ENCODE results near the gene ATF2.
"Not testable (repeated sequence)": the region's sequence is repeated elsewhere in the genome, so short reads cannot be mapped to it uniquely, and the experiment has no call there.

ATF2 gene

GRCh38 chr2:175111200-175111657 is 56.8 kb downstream of the ATF2 start:
- H3K4me3 ChIP-seq (replicated peaks in 1 of 2; ENCODE audit: low read depth in 2 of 2, low read length in 2 of 2) = no peak overlapping the region
- peak; percentile 59 for TF ChIP-seq CTCF (IDR thresholded peaks at IDR 0.05; ENCODE audit: low read depth, low read length)
- DNase-seq (ENCODE audit: low read depth in 2 of 2) = peak; percentile 71 to 73

- not testable (repeated sequence) for DNase-seq (ENCODE audit: low read depth in 2 of 2); H3K4me3 ChIP-seq (replicated peaks in 1 of 2; ENCODE audit: low read depth in 2 of 2, low read length in 2 of 2)
Measured at GRCh38 chr2:175108091-175108490, 59.9 kb downstream of the ATF2 start.

GRCh38 chr2:175107146-175107545 is 60.9 kb downstream of the ATF2 start:
- TF ChIP-seq CTCF (IDR thresholded peaks at IDR 0.05; ENCODE audit: low read depth, low read length) = no peak
- H3K4me3 ChIP-seq (replicated peaks in 1 of 2; ENCODE audit: low read depth in 2 of 2, low read length in 2 of 2) = no peak overlapping the region
- no peak for DNase-seq (ENCODE audit: low read depth in 2 of 2)

- no peak for DNase-seq (ENCODE audit: low read depth in 2 of 2)
- TF ChIP-seq CTCF (IDR thresholded peaks at IDR 0.05; ENCODE audit: low read depth, low read length) = no peak
Measured at GRCh38 chr2:175103191-175103590, 64.8 kb downstream of the ATF2 start.

GRCh38 chr2:175101514-175101913 is 66.5 kb downstream of the ATF2 start:
- TF ChIP-seq CTCF (IDR thresholded peaks at IDR 0.05; ENCODE audit: low read depth, low read length) = no peak
- DNase-seq (ENCODE audit: low read depth in 2 of 2) = no peak
- H3K4me3 ChIP-seq (replicated peaks in 1 of 2; ENCODE audit: low read depth in 2 of 2, low read length in 2 of 2) = no peak overlapping the region

More at GRCh38 chr2:175103191-175103590, 64.8 kb downstream of the ATF2 start:
- no peak overlapping the region for H3K4me3 ChIP-seq (replicated peaks in 1 of 2; ENCODE audit: low read depth in 2 of 2, low read length in 2 of 2)

GRCh38 chr2:175097297-175097696 is 70.7 kb downstream of the ATF2 start:
- H3K4me3 ChIP-seq (replicated peaks in 1 of 2; ENCODE audit: low read depth in 2 of 2, low read length in 2 of 2) = no peak overlapping the region
- no peak for TF ChIP-seq CTCF (IDR thresholded peaks at IDR 0.05; ENCODE audit: low read depth, low read length)
- DNase-seq (ENCODE audit: low read depth in 2 of 2) = peak; percentile 10 to 92

- DNase-seq (ENCODE audit: low read depth in 2 of 2); H3K4me3 ChIP-seq (replicated peaks in 1 of 2; ENCODE audit: low read depth in 2 of 2, low read length in 2 of 2): not testable (repeated sequence)
Measured at GRCh38 chr2:175084117-175084516, 83.9 kb downstream of the ATF2 start.

- no peak for TF ChIP-seq CTCF (IDR thresholded peaks at IDR 0.05; ENCODE audit: low read depth, low read length)
- H3K4me3 ChIP-seq (replicated peaks in 1 of 2; ENCODE audit: low read depth in 2 of 2, low read length in 2 of 2) = no peak overlapping the region
- DNase-seq (ENCODE audit: low read depth in 2 of 2) = no peak
Measured at GRCh38 chr2:175080479-175080878, 87.5 kb downstream of the ATF2 start.

All from cardiac fibroblast (primary cell).